IMR-90 (cell line): ENCODE results near the gene ANKRD22. TPM values are rescaled to one million over a fixed set of nuclear protein-coding genes. Genes with fewer than 3 reads are reported as not detected.

Experiments
- ATAC-seq: fragments of 200-7000 bp; cut with Tn5 transposase; 2 replicates; pipeline ENCODE4 v1.9.1; 2020; ENCODE audit warnings: low read depth, mild to moderate bottlenecking, moderate library complexity
- BruUV-seq: library from RNA; stranded (reverse); fragments of 400-500 nt; replicated peaks from 2 replicates; lab custom pipeline; 2021; lab: Mats Ljungman, UMichigan
- CTCF ChIA-PET: fragments of 300-600 bp; formaldehyde crosslinking; extraction: SDS; loops from one replicate; lab custom pipeline; 2021; ENCODE audit warnings: antibody characterized with exemption; lab: Yijun Ruan, JAX
- POLR2A ChIA-PET: fragments of 300-600 bp; sonication (Branson Sonifier 250); formaldehyde crosslinking; loops from one replicate; lab custom pipeline; 2022; ENCODE audit warnings: antibody characterized with exemption; ENCODE audit not compliant: unreplicated experiment; lab: Charles Lee
- DNase-seq: peaks from one replicate; pipeline ENCODE4 v3.0.0; 2013
- H2AFZ ChIP-seq: replicated peaks from 2 replicates; pipeline ENCODE3; 2013; ENCODE audit warnings: low read length, mild to moderate bottlenecking; ENCODE audit not compliant: poor library complexity
- H2AK5ac ChIP-seq: 2 replicates; pipeline ENCODE4 v1.6.1; 2013; ENCODE audit warnings: low read depth, low read length, inconsistent platforms
- H2AK9ac ChIP-seq: replicated peaks from 2 replicates; pipeline ENCODE3; 2013; ENCODE audit warnings: mild to moderate bottlenecking, low read depth, low read length, moderate library complexity; ENCODE audit not compliant: poor library complexity
- H2BK120ac ChIP-seq: 2 replicates; pipeline ENCODE4 v1.6.1; 2013; ENCODE audit warnings: low read depth, low read length, inconsistent platforms
- H2BK15ac ChIP-seq: 3 replicates; pipeline ENCODE4 v1.6.1; 2013; ENCODE audit warnings: low read depth, low read length, inconsistent platforms
- H2BK20ac ChIP-seq: 2 replicates; pipeline ENCODE4 v1.6.1; 2013; ENCODE audit warnings: low read depth, mild to moderate bottlenecking, inconsistent platforms, low read length, moderate library complexity
- H2BK5ac ChIP-seq: 2 replicates; pipeline ENCODE4 v1.6.1; 2013; ENCODE audit warnings: mild to moderate bottlenecking, low read depth, low read length, inconsistent platforms; ENCODE audit not compliant: poor library complexity, severe bottlenecking
- H3K14ac ChIP-seq: replicated peaks from 2 replicates; pipeline ENCODE4 v1.6.1; 2013; ENCODE audit warnings: low read depth, low read length, inconsistent platforms
- H3K18ac ChIP-seq: 2 replicates; pipeline ENCODE4 v1.6.1; 2013; ENCODE audit warnings: low read depth, low read length, control low read depth
- H3K23ac ChIP-seq: 2 replicates; pipeline ENCODE4 v1.6.1; 2013; ENCODE audit warnings: low read depth, low read length, inconsistent platforms
- H3K27ac ChIP-seq: 2 replicates; pipeline ENCODE4 v1.5.1; 2013; ENCODE audit warnings: mild to moderate bottlenecking, control low read depth, low read length; ENCODE audit not compliant: insufficient read depth
- H3K27me3 ChIP-seq: 2 replicates; pipeline ENCODE4 v1.6.1; 2013; ENCODE audit warnings: low read length; ENCODE audit not compliant: control insufficient read depth, insufficient read depth
- H3K36me3 ChIP-seq: 2 replicates; pipeline ENCODE4 v1.6.1; 2013; ENCODE audit warnings: low read length, mixed read lengths; ENCODE audit not compliant: control insufficient read depth, insufficient read depth
- H3K4ac ChIP-seq: 2 replicates; pipeline ENCODE4 v1.6.1; 2013; ENCODE audit warnings: low read depth, low read length, inconsistent platforms
- H3K4me1 ChIP-seq: 2 replicates; pipeline ENCODE4 v1.6.1; 2013; ENCODE audit warnings: low read length, mixed read lengths; ENCODE audit not compliant: control insufficient read depth, insufficient read depth
- H3K4me2 ChIP-seq: 2 replicates; pipeline ENCODE4 v1.6.1; 2013; ENCODE audit warnings: low read depth, mild to moderate bottlenecking, control low read depth, low read length, moderate library complexity
- H3K4me3 ChIP-seq: 2 replicates; pipeline ENCODE4 v1.5.1; 2013; ENCODE audit warnings: low read depth, mild to moderate bottlenecking, control low read depth, low read length, moderate library complexity; ENCODE audit not compliant: insufficient read depth
- H3K56ac ChIP-seq: 2 replicates; pipeline ENCODE4 v1.6.1; 2013; ENCODE audit warnings: low read length, inconsistent platforms; ENCODE audit not compliant: insufficient read depth; ENCODE audit errors: extremely low read depth
- H3K79me1 ChIP-seq, 2 experiments: 2 replicates each; pipeline ENCODE4 v1.6.1; 2013; ENCODE audit warnings: low read length in 2 of 2, inconsistent platforms in 1 of 2, low read depth in 1 of 2
- H3K9ac ChIP-seq: 2 replicates; pipeline ENCODE4 v1.6.1; 2013; ENCODE audit warnings: low read depth, low read length, control low read depth
- H3K9me1 ChIP-seq: 2 replicates; pipeline ENCODE4 v1.6.1; 2013; ENCODE audit warnings: low read length, inconsistent platforms; ENCODE audit not compliant: insufficient read depth
- H3K9me3 ChIP-seq: 2 replicates; pipeline ENCODE4 v1.6.1; 2013; ENCODE audit warnings: low read length; ENCODE audit not compliant: control insufficient read depth, insufficient read depth
- H4K20me1 ChIP-seq: 2 replicates; pipeline ENCODE4 v1.6.1; 2013; ENCODE audit warnings: low read length, inconsistent platforms; ENCODE audit not compliant: insufficient read depth
- H4K5ac ChIP-seq: 2 replicates; pipeline ENCODE4 v1.6.1; 2013; ENCODE audit warnings: mild to moderate bottlenecking, low read depth, low read length, control low read depth
- H4K8ac ChIP-seq, 2 experiments: 2 replicates each; pipeline ENCODE4 v1.6.1; 2013; ENCODE audit warnings: low read depth in 2 of 2, low read length in 2 of 2, control low read depth in 1 of 2, inconsistent platforms in 1 of 2
- H4K91ac ChIP-seq: 2 replicates; pipeline ENCODE4 v1.6.1; 2013; ENCODE audit warnings: low read depth, low read length, inconsistent platforms; ENCODE audit not compliant: insufficient read depth
- CEBPB ChIP-seq: IDR thresholded peaks from 2 replicates; pipeline ENCODE4 v1.6.1; 2012; ENCODE audit warnings: low read depth, low read length, improper control_type of control experiment
- CHD1 ChIP-seq: IDR thresholded peaks from 2 replicates; pipeline ENCODE4 v1.6.1; 2012; ENCODE audit warnings: low read depth, low read length, improper control_type of control experiment
- FOS ChIP-seq: fragments of 150-350 bp; IDR thresholded peaks from 2 replicates; pipeline ENCODE4 v1.6.1; 2016; ENCODE audit warnings: low read depth, low read length
- MAFK ChIP-seq: IDR thresholded peaks from 2 replicates; pipeline ENCODE4 v1.6.1; 2012; ENCODE audit warnings: low read depth, low read length, improper control_type of control experiment
- RCOR1 ChIP-seq: IDR thresholded peaks from 2 replicates; pipeline ENCODE4 v1.6.1; 2012; ENCODE audit warnings: mild to moderate bottlenecking, low read length, improper control_type of control experiment; ENCODE audit not compliant: insufficient replicate concordance
- RFX5 ChIP-seq: IDR thresholded peaks from 2 replicates; pipeline ENCODE4 v1.8.0; 2012; ENCODE audit warnings: low read depth, mild to moderate bottlenecking, low read length, moderate library complexity
- WGBS, 2 experiments: methylation state at CpG; one replicate each; pipeline versions ENCODE4 v1.1.5 to v1.1.7; 2013; ENCODE audit warnings: missing lambda C conversion rate in 2 of 2; ENCODE audit not compliant: insufficient read length in 1 of 2; ENCODE audit errors: extremely low coverage in 2 of 2; 5-methylcytosine and 5-hydroxymethylcytosine counted together
- dilution Hi-C: fragments of 300-500 bp; cut with HindIII; formaldehyde crosslinking; loops from one replicate; pipeline ENCODE4 v1.14.3; 2018; ENCODE audit warnings: low sequenced_read_pairs; ENCODE audit not compliant: unreplicated experiment
- in situ Hi-C: fragments of 300-500 bp; cut with MboI; formaldehyde crosslinking; loops from 3 replicates; pipeline ENCODE4 v1.14.3; 2019; ENCODE audit warnings: low sequenced_read_pairs, inconsistent platforms, mixed read lengths
- intact Hi-C: fragments of 100-400 bp; cut with micrococcal nuclease; formaldehyde crosslinking; loops from 2 replicates; pipeline ENCODE4 v1.10.0; 2022
- polyA plus RNA-seq, 3 experiments: library from polyadenylated mRNA; depleted of rRNA; stranded (reverse); fragments of >200 nt; gene quantifications; 2 replicates each; pipeline ENCODE4 v1.2.3, GENCODE V29; 2012; ENCODE audit warnings: low replicate concordance in 1 of 3
- total RNA-seq: library from RNA; depleted of rRNA; stranded (reverse); fragments of >200 nt; gene quantifications from 2 replicates; pipeline ENCODE4 v1.2.3, GENCODE V29; 2012
- TF ChIP-seq, protein P1 (sequence below): fragments of 150-350 bp; IDR thresholded peaks from 2 replicates; pipeline ENCODE4 v1.6.1; 2016; ENCODE audit warnings: low read depth, mild to moderate bottlenecking, low read length, moderate library complexity, borderline replicate concordance

The ANKRD22 gene
- total and polyA plus RNA-seq, 2 of the 4 experiments (the other 2 are of a cell fraction) = not detected

DNA sequence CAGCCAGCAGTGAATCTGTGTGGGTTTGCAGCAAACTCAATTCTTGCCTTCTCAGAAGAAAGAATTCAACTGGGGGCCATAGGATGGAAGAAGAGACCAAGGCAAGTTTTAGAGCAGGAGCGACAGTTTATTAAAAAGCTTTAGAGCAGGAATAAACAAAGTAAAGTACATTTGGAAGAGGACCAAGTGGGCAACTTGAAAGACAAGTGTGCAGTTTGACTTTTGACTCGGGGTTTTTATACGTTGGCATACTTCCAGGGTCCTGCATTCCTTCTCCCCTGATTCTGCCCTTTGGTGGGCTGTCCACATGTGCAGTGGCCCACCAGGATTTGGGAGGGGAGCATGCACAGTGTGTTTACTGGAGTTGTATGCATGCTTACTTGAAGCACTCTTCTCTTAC, 3.0 kb upstream of the ANKRD22 start:
- Histone ChIP-seq H3K4me2 (no peak overlapping the region), H3K18ac (no peak overlapping the region), H4K5ac (no peak overlapping the region), H3K27ac (no peak overlapping the region), H2AFZ (no peak overlapping the region), H4K20me1 (no peaks in the 10 kb centered on the region), H2BK120ac (no peak overlapping the region), H3K9me3 (no peaks in the 10 kb centered on the region), H2AK9ac (no peak overlapping the region), H3K4me3 (no peak overlapping the region), H2BK20ac (no peak overlapping the region), H4K8ac (no peak overlapping the region), H2BK5ac (no peak overlapping the region), H3K9me1 (0 out of 2 replicates have a peak, but pooled peaks cover 2% of the 10 kb centered on the region), H3K4ac (no peak overlapping the region), H4K91ac (no peak overlapping the region), H3K56ac (no peak overlapping the region), H3K9ac (no peak overlapping the region), H2AK5ac (no peak overlapping the region), H3K4me1 (peaks cover 3% of the 10 kb centered on the region; the same call in 1 of the 2 replicates), H3K14ac (no peak overlapping the region), H3K36me3 (no peaks in the 10 kb centered on the region), H3K23ac (no peak overlapping the region), H3K79me1 (no peaks in the 10 kb centered on the region), H3K27me3 (no peaks in the 10 kb centered on the region), H2BK15ac (no peak overlapping the region)
- BruUV-seq = no TSS peak
- ATAC-seq = no peak
- in situ Hi-C loops = no loop called here
- TF ChIP-seq CHD1 = no peak
- TF ChIP-seq RFX5 = no peak
- no peak for TF ChIP-seq FOS
- TF ChIP-seq RCOR1 = no peak
- TF ChIP-seq CEBPB = no peak
- TF ChIP-seq, protein P1, sequence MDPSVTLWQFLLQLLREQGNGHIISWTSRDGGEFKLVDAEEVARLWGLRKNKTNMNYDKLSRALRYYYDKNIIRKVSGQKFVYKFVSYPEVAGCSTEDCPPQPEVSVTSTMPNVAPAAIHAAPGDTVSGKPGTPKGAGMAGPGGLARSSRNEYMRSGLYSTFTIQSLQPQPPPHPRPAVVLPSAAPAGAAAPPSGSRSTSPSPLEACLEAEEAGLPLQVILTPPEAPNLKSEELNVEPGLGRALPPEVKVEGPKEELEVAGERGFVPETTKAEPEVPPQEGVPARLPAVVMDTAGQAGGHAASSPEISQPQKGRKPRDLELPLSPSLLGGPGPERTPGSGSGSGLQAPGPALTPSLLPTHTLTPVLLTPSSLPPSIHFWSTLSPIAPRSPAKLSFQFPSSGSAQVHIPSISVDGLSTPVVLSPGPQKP = no peak
- TF ChIP-seq MAFK = no peak
- DNase-seq = no peak
- WGBS, 2 experiments = no CpG with 5 or more reads among the region's 3 CpGs
- dilution Hi-C loops = no loop called here
- intact Hi-C loops = loop anchor here (5.0 kb wide), 1 partner anchor 443 kb away; no protein-coding TSS in a partner anchor
- CTCF ChIA-PET = no interaction called here
- POLR2A ChIA-PET = no interaction called here
